K562 treated with DMSO at 1 percent for 48 hours (cell line): ENCODE measurements around the gene PPP1CB. TPM values are rescaled to one million over a fixed set of nuclear protein-coding genes. Genes with fewer than 3 reads are reported as not detected.

Experiments used
- total RNA-seq: library from RNA; unstranded; fragments of 300-600 nt; gene quantifications from 2 replicates; pipeline ENCODE4 v1.2.3, GENCODE V29; 2022; ENCODE audit warnings: low replicate concordance; ENCODE audit errors: extremely low read depth

The PPP1CB gene
- total RNA-seq: not detected in 2 replicates

GRCh38 chr2:28751252-28751955 lies at the start of gene PPP1CB:
Gene PPP1CB (plus strand): TSS chr2:28751830. CDS start chr2:28752125, 295 bp downstream.

DNA sequence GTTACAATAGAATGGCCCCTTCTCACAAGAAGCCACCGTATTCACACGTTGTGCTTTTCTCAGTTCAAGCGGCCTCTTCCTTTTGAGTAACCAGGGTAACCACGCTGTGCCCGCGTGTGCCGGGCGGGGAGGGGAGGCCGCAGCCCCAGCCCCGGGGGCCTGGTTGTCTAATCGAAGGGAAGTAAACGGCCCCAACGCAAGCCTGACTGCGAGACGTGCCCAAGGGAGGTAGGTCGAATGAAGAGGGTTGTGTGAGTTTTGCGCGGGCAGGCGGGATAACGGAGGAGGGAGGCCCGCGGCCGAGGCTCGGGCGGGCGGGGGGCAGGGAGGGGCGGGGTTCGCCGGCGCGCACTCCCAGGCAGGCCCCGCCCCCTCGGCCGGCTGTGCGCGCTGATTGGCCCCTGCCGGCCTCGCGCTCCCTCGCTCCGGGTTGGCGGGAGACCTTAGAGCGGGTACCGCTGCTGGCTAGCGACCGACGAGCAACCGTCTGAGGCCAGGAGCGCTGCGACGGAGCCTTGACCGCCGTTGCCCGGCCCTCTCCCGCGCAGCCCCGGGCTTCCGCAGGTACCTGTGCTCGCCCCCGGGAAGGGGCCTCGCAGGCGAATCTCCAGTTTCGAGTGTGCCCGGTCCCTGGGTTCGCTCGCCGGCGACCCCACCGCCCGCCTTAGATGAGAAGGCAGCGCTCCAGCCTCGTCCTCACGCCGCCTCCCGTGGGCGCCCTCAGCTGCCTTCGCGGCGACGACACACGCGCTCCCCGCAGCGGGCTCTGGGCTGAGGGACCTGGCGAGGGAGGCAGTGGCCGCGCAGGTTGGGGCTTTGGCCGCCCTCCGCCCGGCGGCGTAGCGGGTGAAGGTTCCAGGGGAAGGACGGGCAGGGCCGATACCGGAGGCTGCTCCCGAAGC lies 59.0 kb downstream of the PPP1CB start, which contains the start of gene SPDYA:
Gene SPDYA (plus strand): TSS at position 451 of the 902 bp plus-strand sequence. CDS start 5,181 bp downstream, outside the sequence.

Other genes starting within 250 kb of the PPP1CB start
- gene SPDYA, start 59.0 kb downstream of the PPP1CB start, total RNA-seq: not detected in 2 replicates
- gene TRMT61B, start 118.5 kb downstream of the PPP1CB start, total RNA-seq: not detected in 2 replicates
- gene WDR43, start 142.8 kb downstream of the PPP1CB start, total RNA-seq: not detected in 2 replicates
- gene TOGARAM2, start 229.5 kb downstream of the PPP1CB start, total RNA-seq: not detected in 2 replicates